Activated T-helper 1 cell treated with anti-CD3 and anti-CD28 coated beads, Interleukin-12 subunit alpha, Interleukin-12 subunit beta, Interleukin-2, Interleukin-4 antibody, amounts not matched to agents 30 ng/mL and 10 ng/mL and 1 ng/mL, durations not matched to agents 14 hours and 24 hours and 36 hours (primary cell): ENCODE results near the gene KRT25. TPM values are rescaled to one million over a fixed set of nuclear protein-coding genes. Genes with fewer than 3 reads are reported as not detected.
A peak's percentile ranks its signal among the peaks of the same experiment; 100 is the strongest.

Source experiments
- DNase-seq: peaks from one replicate; pipeline ENCODE4 v3.0.0; 2021; ENCODE audit warnings: low spot score
- H3K27ac Mint-ChIP-seq: one replicate; pipeline ENCODE4 v1.8.0; 2021; ENCODE audit warnings: mild to moderate bottlenecking, mixed read lengths
- H3K27me3 Mint-ChIP-seq: one replicate; pipeline ENCODE4 v1.8.0; 2022; ENCODE audit warnings: mild to moderate bottlenecking, moderate library complexity, mixed read lengths; ENCODE audit not compliant: insufficient read depth
- H3K36me3 Mint-ChIP-seq: one replicate; pipeline ENCODE4 v1.8.0; 2021; ENCODE audit warnings: low read depth, mixed read lengths
- H3K4me1 Mint-ChIP-seq: one replicate; pipeline ENCODE4 v1.8.0; 2021; ENCODE audit warnings: low read depth, mixed read lengths
- H3K4me3 Mint-ChIP-seq: one replicate; pipeline ENCODE4 v1.8.0; 2021; ENCODE audit warnings: mild to moderate bottlenecking, moderate library complexity, mixed read lengths
- H3K9me3 Mint-ChIP-seq: one replicate; pipeline ENCODE4 v1.8.0; 2021; ENCODE audit warnings: mixed read lengths
- intact Hi-C: fragments of 100-400 bp; cut with micrococcal nuclease; formaldehyde crosslinking; loops from one replicate; pipeline ENCODE4 v1.15.1; 2024
- total RNA-seq: library from RNA; stranded (reverse); gene quantifications from 2 replicates; pipeline ENCODE4 v1.2.3, GENCODE V29; 2022

Gene KRT25
- total RNA-seq, result not detected in 2 replicates

- H3K36me3 Mint-ChIP-seq, result no peaks in the 10 kb centered on the region
- no peak within 1 kb of the TSS for H3K27ac Mint-ChIP-seq
- intact Hi-C loops, result no loop called here
Measured at GRCh38 chr17:40755231-40755630, at the start of gene KRT25. Gene KRT25, minus strand, starts transcription at chr17:40755331. Its CDS starts 60 bp downstream, at chr17:40755271.

GRCh38 chr17:40803617-40804082 is 48.5 kb upstream of the KRT25 start:
- Mint-ChIP-seq H3K4me3 (no peak overlapping the region), H3K27me3 (peaks cover 39% of the 10 kb centered on the region), H3K9me3 (no peaks in the 10 kb centered on the region), H3K27ac (no peak overlapping the region), H3K36me3 (no peaks in the 10 kb centered on the region), H3K4me1 (no peaks in the 10 kb centered on the region)
- intact Hi-C loops, result loop anchor here (1.0 to 10.0 kb wide), 6 partner anchors 101 to 863 kb away; no protein-coding TSS in a partner anchor
- peak; percentile 49 for DNase-seq

More at GRCh38 chr17:40755231-40755630, at the start of gene KRT25:
- peaks cover 26% of the 10 kb centered on the region for H3K9me3 Mint-ChIP-seq
- no peak within 1 kb of the TSS for H3K4me3 Mint-ChIP-seq
- H3K4me1 Mint-ChIP-seq, result no peaks in the 10 kb centered on the region
- H3K27me3 Mint-ChIP-seq, result peaks cover 24% of the 10 kb centered on the region
- DNase-seq, result no peak

DNA sequence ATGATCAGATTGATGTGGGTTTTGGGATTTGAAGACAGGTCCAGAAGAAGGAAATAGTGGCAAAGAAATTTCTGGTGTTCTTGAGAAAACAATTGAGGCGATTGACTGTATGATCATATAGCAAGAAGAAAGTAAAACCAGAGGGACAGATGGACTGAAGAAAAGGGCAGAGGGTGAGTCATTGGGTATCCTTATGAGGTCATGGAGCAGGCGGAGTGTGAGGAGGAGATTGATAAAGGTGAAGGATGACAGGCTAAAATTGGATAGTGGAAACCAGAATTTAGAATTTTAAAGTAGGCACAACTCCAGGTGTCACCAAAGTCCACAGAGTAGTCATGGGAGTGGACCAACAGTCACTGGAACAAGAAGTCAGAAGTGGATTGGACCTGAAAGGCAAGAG is 46.0 kb upstream of the KRT25 start:
- no peaks in the 10 kb centered on the region for H3K9me3 Mint-ChIP-seq
- no peak overlapping the region for H3K4me3 Mint-ChIP-seq
- H3K27ac Mint-ChIP-seq, result no peak overlapping the region
- H3K4me1 Mint-ChIP-seq, result no peaks in the 10 kb centered on the region
- H3K36me3 Mint-ChIP-seq, result no peaks in the 10 kb centered on the region
- H3K27me3 Mint-ChIP-seq, result peaks cover 27% of the 10 kb centered on the region
- no peak for DNase-seq
- intact Hi-C loops, result loop anchor here (5.0 to 10.0 kb wide), 3 partner anchors 104 to 746 kb away; no protein-coding TSS in a partner anchor

GRCh38 chr17:40800381-40800780 is 45.2 kb upstream of the KRT25 start:
- Mint-ChIP-seq H3K9me3 (no peaks in the 10 kb centered on the region), H3K4me1 (no peaks in the 10 kb centered on the region), H3K27ac (no peak overlapping the region), H3K36me3 (no peaks in the 10 kb centered on the region), H3K27me3 (peaks cover 26% of the 10 kb centered on the region), H3K4me3 (no peak overlapping the region)
- DNase-seq, result no peak
- intact Hi-C loops, result loop anchor here (5.0 to 10.0 kb wide), 3 partner anchors 104 to 747 kb away; no protein-coding TSS in a partner anchor

GRCh38 chr17:40799859-40800258 is 44.7 kb upstream of the KRT25 start, which contains the start of gene KRT28:
Gene KRT28, minus strand, starts transcription at chr17:40799959. Its CDS starts 66 bp downstream, at chr17:40799893.
- Mint-ChIP-seq H3K27me3 (peaks cover 22% of the 10 kb centered on the region), H3K36me3 (no peaks in the 10 kb centered on the region), H3K9me3 (no peaks in the 10 kb centered on the region), H3K27ac (no peak within 1 kb of the TSS), H3K4me3 (no peak within 1 kb of the TSS), H3K4me1 (no peaks in the 10 kb centered on the region)
- no peak for DNase-seq
- intact Hi-C loops, result loop anchor here (5.0 to 10.0 kb wide), 3 partner anchors 105 to 747 kb away; no protein-coding TSS in a partner anchor

GRCh38 chr17:40796846-40797245 is 41.7 kb upstream of the KRT25 start:
- no peaks in the 10 kb centered on the region for H3K36me3 Mint-ChIP-seq
- no peak for DNase-seq

GRCh38 chr17:40795019-40795667 is 40.0 kb upstream of the KRT25 start:
- Mint-ChIP-seq H3K4me3 (no peak overlapping the region), H3K27ac (no peak overlapping the region), H3K9me3 (no peaks in the 10 kb centered on the region), H3K27me3 (peaks cover 22% of the 10 kb centered on the region), H3K4me1 (no peaks in the 10 kb centered on the region), H3K36me3 (no peaks in the 10 kb centered on the region)
- intact Hi-C loops, result no loop called here
- DNase-seq, result no peak

More at GRCh38 chr17:40796846-40797245, 41.7 kb upstream of the KRT25 start:
- Mint-ChIP-seq H3K9me3 (no peaks in the 10 kb centered on the region), H3K4me1 (no peaks in the 10 kb centered on the region), H3K4me3 (no peak overlapping the region), H3K27me3 (peaks cover 22% of the 10 kb centered on the region), H3K27ac (no peak overlapping the region)
- intact Hi-C loops, result no loop called here

DNA sequence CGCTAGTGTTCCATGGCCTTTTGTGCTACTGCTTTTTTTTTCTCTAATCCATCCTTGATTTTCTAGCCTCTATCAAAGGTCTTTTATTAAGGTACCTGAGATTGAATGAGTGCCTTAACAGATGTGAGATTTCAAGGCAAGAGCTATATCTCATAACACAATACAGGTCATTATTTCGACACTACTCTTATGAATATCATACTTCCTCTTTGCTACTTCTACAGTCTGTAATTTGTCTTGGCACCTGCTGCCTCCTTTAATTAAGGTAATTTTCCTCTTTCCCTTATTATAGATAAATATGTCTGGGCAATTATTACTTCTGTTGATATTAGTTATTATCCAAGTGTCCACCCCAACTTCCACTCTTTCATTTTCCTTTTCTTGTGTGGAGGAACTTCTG is 39.3 kb upstream of the KRT25 start:
- H3K27ac Mint-ChIP-seq, result no peak overlapping the region
- intact Hi-C loops, result no loop called here
- H3K27me3 Mint-ChIP-seq, result peaks cover 22% of the 10 kb centered on the region
- H3K36me3 Mint-ChIP-seq, result no peaks in the 10 kb centered on the region
- H3K4me1 Mint-ChIP-seq, result no peaks in the 10 kb centered on the region
- DNase-seq, result no peak
- no peaks in the 10 kb centered on the region for H3K9me3 Mint-ChIP-seq
- H3K4me3 Mint-ChIP-seq, result no peak overlapping the region

GRCh38 chr17:40793832-40794231 is 38.7 kb upstream of the KRT25 start:
- no peaks in the 10 kb centered on the region for H3K4me1 Mint-ChIP-seq
- intact Hi-C loops, result no loop called here

GRCh38 chr17:40791787-40792436 is 36.8 kb upstream of the KRT25 start:
- no peaks in the 10 kb centered on the region for H3K9me3 Mint-ChIP-seq
- H3K4me3 Mint-ChIP-seq, result no peak overlapping the region
- H3K36me3 Mint-ChIP-seq, result no peaks in the 10 kb centered on the region
- no peak for DNase-seq
- intact Hi-C loops, result no loop called here
- H3K27me3 Mint-ChIP-seq, result peaks cover 22% of the 10 kb centered on the region
- no peak overlapping the region for H3K27ac Mint-ChIP-seq
- H3K4me1 Mint-ChIP-seq, result no peaks in the 10 kb centered on the region

More at GRCh38 chr17:40793832-40794231, 38.7 kb upstream of the KRT25 start:
- Mint-ChIP-seq H3K27ac (no peak overlapping the region), H3K36me3 (no peaks in the 10 kb centered on the region), H3K27me3 (peaks cover 22% of the 10 kb centered on the region), H3K9me3 (no peaks in the 10 kb centered on the region), H3K4me3 (no peak overlapping the region)
- DNase-seq, result no peak

DNA sequence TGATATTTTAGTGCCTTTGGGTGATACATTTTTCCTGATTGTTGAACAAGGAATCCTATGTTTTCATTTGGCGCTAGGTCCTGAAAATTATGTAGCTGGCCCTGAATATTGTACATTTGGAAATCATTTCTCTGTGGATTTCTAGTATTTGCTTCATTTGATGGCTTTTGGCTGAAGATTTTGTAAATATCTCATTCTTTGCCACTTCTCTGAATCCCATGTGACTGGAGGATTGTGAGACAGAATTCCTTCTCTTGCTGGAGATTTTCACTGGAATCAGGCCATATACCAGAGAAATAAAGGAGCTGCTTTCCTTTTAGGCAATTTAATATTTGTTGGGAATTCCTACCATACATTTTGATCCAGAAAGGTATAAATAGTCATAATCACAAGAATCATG is 36.0 kb upstream of the KRT25 start:
- intact Hi-C loops, result no loop called here
- Mint-ChIP-seq H3K36me3 (no peaks in the 10 kb centered on the region), H3K27ac (no peak overlapping the region), H3K4me1 (no peaks in the 10 kb centered on the region), H3K4me3 (no peak overlapping the region), H3K27me3 (peaks cover 18% of the 10 kb centered on the region), H3K9me3 (no peaks in the 10 kb centered on the region)
- DNase-seq, result no peak

DNA sequence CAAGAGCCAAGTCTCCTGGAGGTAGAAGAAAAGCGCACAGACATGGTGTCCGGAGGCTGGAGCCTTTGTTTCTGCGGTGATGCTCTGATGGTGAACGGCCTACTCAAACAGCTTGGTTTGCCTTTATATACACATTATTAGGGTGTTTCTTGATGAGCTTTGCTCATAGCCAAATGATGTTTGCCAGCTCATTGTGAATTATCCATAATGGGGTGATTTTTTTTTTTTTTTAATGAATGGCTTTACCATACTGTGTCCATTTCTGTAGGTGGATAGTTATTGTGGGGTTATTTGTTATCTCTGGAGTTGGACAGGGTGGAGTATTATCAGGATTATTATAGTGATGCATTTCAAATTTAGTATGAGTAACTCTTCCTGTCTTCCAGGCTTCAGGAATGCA is 27.3 kb upstream of the KRT25 start, which contains the start of gene KRT27:
Gene KRT27, minus strand, starts transcription at position 101 of the 400 bp plus-strand sequence. Its CDS starts 57 bp downstream, at position 44.
- Mint-ChIP-seq H3K36me3 (no peaks in the 10 kb centered on the region), H3K27me3 (peaks cover 34% of the 10 kb centered on the region), H3K9me3 (no peaks in the 10 kb centered on the region), H3K27ac (no peak within 1 kb of the TSS), H3K4me3 (no peak within 1 kb of the TSS), H3K4me1 (no peaks in the 10 kb centered on the region)
- no peak for DNase-seq
- intact Hi-C loops, result no loop called here
